H1 (cell line): ENCODE measurements around the gene SEZ6. TPM values are rescaled to one million over a fixed set of nuclear protein-coding genes. Genes with fewer than 3 reads are reported as not detected.

Experiments used
- CHD1 ChIP-seq: IDR thresholded peaks from 2 replicates; pipeline ENCODE4 v1.6.1; 2012; ENCODE audit warnings: low read depth, low read length, improper control_type of control experiment
- EZH2 ChIP-seq: fragments of 200-600 bp; sonication (generic); IDR thresholded peaks from 2 replicates; pipeline ENCODE4 v1.7.1; 2012; ENCODE audit warnings: low read depth, mild to moderate bottlenecking, moderate library complexity, low read length, inconsistent platforms; ENCODE audit not compliant: severe bottlenecking
- polyA plus RNA-seq, 7 experiments: library from polyadenylated mRNA; depleted of rRNA in 3 of 7; stranded (reverse) in 5 of 7; unstranded in 2 of 7; fragments of >200 nt in 5 of 7; fragments of 200-250 nt in 2 of 7; gene quantifications; 1 replicate in 5 of 7; 2 replicates in 1 of 7; 4 replicates in 1 of 7; pipeline versions ENCODE4 v1.2.1 to v1.2.3, GENCODE V29; 2011 to 2013; ENCODE audit warnings: missing spikeins in 2 of 7, mixed read lengths in 2 of 7
- total RNA-seq: library from RNA; stranded (reverse); fragmentation: NEBNext Ultra II Directional; extraction: Animal tissue kit (Norgen Biotek cat#: 25700); gene quantifications from 2 replicates; pipeline ENCODE4 v1.2.1, GENCODE V29; 2021
- TF ChIP-seq, protein P1 (sequence below), 3 experiments: IDR thresholded peaks; 1 replicate in 2 of 3; 2 replicates in 1 of 3; pipeline versions ENCODE4 v1.5.1 to v1.6.1; 2011; ENCODE audit warnings: low read length in 3 of 3, mild to moderate bottlenecking in 3 of 3, inconsistent platforms in 2 of 3, low read depth in 1 of 3, moderate library complexity in 1 of 3; ENCODE audit not compliant: insufficient read depth in 1 of 3; ENCODE audit errors: control extremely low read depth in 1 of 3

Gene SEZ6
- total and polyA plus RNA-seq, 2 of the 8 experiments (the other 6 are each of a cell fraction or from before 2014, with no cell fraction given), result 6.9 to 16.1 TPM

DNA sequence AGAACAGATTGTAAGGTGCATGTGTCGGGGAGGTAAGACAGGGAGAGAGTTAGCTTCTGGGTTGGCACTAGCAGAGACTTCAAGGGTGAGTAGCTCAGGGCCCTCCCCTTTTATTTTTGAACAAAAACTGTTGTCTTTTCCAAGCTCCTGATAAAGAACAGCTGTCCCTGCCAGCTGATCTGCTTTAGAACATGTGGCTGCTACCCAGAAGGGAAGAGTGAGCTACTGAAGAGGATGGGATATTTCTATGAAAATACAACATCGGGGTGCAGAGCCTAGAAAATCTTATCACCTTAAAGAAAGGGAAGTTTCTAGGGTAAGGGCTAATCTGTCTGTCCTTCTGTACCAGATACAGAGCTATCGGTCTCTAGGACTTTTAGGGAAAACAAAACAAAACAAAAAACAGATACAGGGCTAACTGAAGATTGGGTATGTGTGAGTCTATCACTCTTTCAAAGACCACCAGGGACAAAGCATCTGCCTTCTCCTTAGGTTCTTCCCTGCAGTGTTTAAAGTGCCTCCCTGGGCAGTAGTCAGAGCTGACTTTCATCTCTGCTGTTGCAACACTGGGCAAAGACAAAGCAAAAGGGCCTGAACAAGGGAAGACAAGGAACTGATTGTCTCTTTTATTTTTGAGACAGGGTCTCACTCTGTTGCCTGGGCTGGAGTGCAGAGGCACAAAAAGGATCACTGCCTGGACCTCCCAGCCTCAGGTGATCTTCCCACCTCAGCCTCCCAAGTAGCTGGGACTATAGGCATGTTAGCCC lies 97.9 kb downstream of the SEZ6 start (continued):
- TF ChIP-seq, protein P1, sequence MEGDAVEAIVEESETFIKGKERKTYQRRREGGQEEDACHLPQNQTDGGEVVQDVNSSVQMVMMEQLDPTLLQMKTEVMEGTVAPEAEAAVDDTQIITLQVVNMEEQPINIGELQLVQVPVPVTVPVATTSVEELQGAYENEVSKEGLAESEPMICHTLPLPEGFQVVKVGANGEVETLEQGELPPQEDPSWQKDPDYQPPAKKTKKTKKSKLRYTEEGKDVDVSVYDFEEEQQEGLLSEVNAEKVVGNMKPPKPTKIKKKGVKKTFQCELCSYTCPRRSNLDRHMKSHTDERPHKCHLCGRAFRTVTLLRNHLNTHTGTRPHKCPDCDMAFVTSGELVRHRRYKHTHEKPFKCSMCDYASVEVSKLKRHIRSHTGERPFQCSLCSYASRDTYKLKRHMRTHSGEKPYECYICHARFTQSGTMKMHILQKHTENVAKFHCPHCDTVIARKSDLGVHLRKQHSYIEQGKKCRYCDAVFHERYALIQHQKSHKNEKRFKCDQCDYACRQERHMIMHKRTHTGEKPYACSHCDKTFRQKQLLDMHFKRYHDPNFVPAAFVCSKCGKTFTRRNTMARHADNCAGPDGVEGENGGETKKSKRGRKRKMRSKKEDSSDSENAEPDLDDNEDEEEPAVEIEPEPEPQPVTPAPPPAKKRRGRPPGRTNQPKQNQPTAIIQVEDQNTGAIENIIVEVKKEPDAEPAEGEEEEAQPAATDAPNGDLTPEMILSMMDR (IDR thresholded peaks at IDR 0.05; ENCODE audit: control extremely low read depth in 1 of 3, insufficient read depth in 1 of 3, low read depth in 1 of 3, low read length in 3 of 3), result no peak
- TF ChIP-seq EZH2, result no peak
- no peak for TF ChIP-seq CHD1
